Activated T-helper 1 cell treated with anti-CD3 and anti-CD28 coated beads, Interleukin-12 subunit alpha, Interleukin-12 subunit beta, Interleukin-2, Interleukin-4 antibody, amounts not matched to agents 30 ng/mL and 10 ng/mL and 1 ng/mL, durations not matched to agents 14 hours and 24 hours and 36 hours (primary cell): ENCODE measurements around the gene TMEM41B. TPM values are rescaled to one million over a fixed set of nuclear protein-coding genes. Genes with fewer than 3 reads are reported as not detected.
A peak's percentile ranks its signal among the peaks of the same experiment; 100 is the strongest.

ENCODE experiments used
- DNase-seq: peaks from one replicate; pipeline ENCODE4 v3.0.0; 2021; ENCODE audit warnings: low spot score
- H3K27ac Mint-ChIP-seq: one replicate; pipeline ENCODE4 v1.8.0; 2021; ENCODE audit warnings: mild to moderate bottlenecking, mixed read lengths
- H3K27me3 Mint-ChIP-seq: one replicate; pipeline ENCODE4 v1.8.0; 2022; ENCODE audit warnings: mild to moderate bottlenecking, moderate library complexity, mixed read lengths; ENCODE audit not compliant: insufficient read depth
- H3K36me3 Mint-ChIP-seq: one replicate; pipeline ENCODE4 v1.8.0; 2021; ENCODE audit warnings: low read depth, mixed read lengths
- H3K4me1 Mint-ChIP-seq: one replicate; pipeline ENCODE4 v1.8.0; 2021; ENCODE audit warnings: low read depth, mixed read lengths
- H3K4me3 Mint-ChIP-seq: one replicate; pipeline ENCODE4 v1.8.0; 2021; ENCODE audit warnings: mild to moderate bottlenecking, moderate library complexity, mixed read lengths
- H3K9me3 Mint-ChIP-seq: one replicate; pipeline ENCODE4 v1.8.0; 2021; ENCODE audit warnings: mixed read lengths
- intact Hi-C: fragments of 100-400 bp; cut with micrococcal nuclease; formaldehyde crosslinking; loops from one replicate; pipeline ENCODE4 v1.15.1; 2024
- total RNA-seq: library from RNA; stranded (reverse); gene quantifications from 2 replicates; pipeline ENCODE4 v1.2.3, GENCODE V29; 2022

Gene TMEM41B
- total RNA-seq, 1 donor from 2014 or later, result 26.1 TPM

GRCh38 chr11:9232482-9232881, 81.9 kb downstream of the TMEM41B start:
- no peak overlapping the region for H3K27ac Mint-ChIP-seq
- no peaks in the 10 kb centered on the region for H3K27me3 Mint-ChIP-seq
- H3K36me3 Mint-ChIP-seq, result peaks cover 4% of the 10 kb centered on the region
- intact Hi-C loops, result loop anchor here (2.0 kb wide), 1 partner anchor 18 kb away; no protein-coding TSS in a partner anchor
- peaks cover 7% of the 10 kb centered on the region for H3K9me3 Mint-ChIP-seq
- no peak overlapping the region for H3K4me3 Mint-ChIP-seq
- peaks cover 34% of the 10 kb centered on the region for H3K4me1 Mint-ChIP-seq
- DNase-seq, result no peak

DNA sequence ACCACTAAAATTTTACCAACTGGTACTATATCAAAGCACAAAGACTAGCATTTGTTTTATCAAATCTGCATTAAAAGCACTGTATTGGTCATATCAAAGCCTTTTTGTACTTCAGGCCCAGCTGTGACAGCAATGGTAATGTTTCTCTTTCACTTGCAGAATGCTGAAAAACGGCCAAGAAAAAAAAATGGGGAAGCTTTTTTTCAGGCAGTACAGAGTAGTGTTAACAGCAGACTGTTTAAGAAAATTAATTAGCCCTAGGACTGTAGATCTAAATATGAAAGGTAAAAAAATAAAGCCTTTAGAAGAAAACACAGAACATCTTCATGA, 82.6 kb downstream of the TMEM41B start:
- Mint-ChIP-seq H3K27ac (peak overlapping the region; percentile 27), H3K36me3 (peaks cover 4% of the 10 kb centered on the region), H3K4me3 (peak overlapping the region; percentile 49), H3K4me1 (peaks cover 34% of the 10 kb centered on the region), H3K27me3 (no peaks in the 10 kb centered on the region), H3K9me3 (peaks cover 7% of the 10 kb centered on the region)
- DNase-seq, result no peak
- intact Hi-C loops, result loop anchor here (1.0 to 2.0 kb wide), 3 partner anchors 19 to 32 kb away; no protein-coding TSS in a partner anchor

Other genes with a start within 250 kb of the TMEM41B start
- not detected in 2 replicates for gene SCUBE2, start 223.0 kb downstream of the TMEM41B start, total RNA-seq
- 45.6 and 47.6 TPM in 2 replicates for gene DENND5A, start 49.2 kb downstream of the TMEM41B start, total RNA-seq
- 136 and 153 TPM in 2 replicates for gene IPO7, start 70.1 kb upstream of the TMEM41B start, total RNA-seq
- 30.3 and 30.7 TPM in 2 replicates for gene ZNF143, start 146.4 kb upstream of the TMEM41B start, total RNA-seq